Liver (tissue), 3 donors: Measurements from ENCODE around the gene ANKRD35.

Source experiments
- FOXA1 ChIP-seq: IDR thresholded peaks from 2 replicates; pipeline ENCODE4 v1.6.1; 2016; ENCODE audit warnings: antibody characterized with exemption
- GABPA ChIP-seq, 2 donors: IDR thresholded peaks in 1 of 2; conservative IDR thresholded peaks in 1 of 2; 2 replicates each; pipeline ENCODE4 v1.6.1; 2016; ENCODE audit warnings: antibody characterized with exemption in 2 of 2, mild to moderate bottlenecking in 1 of 2, moderate library complexity in 1 of 2
- JUND ChIP-seq, 2 donors: IDR thresholded peaks; 2 replicates each; pipeline ENCODE4 v1.6.1; 2016; ENCODE audit warnings: antibody characterized with exemption in 2 of 2
- RAD21 ChIP-seq, 2 donors: IDR thresholded peaks; 2 replicates each; pipeline ENCODE4 v1.6.1; 2016; ENCODE audit warnings: antibody characterized with exemption in 2 of 2, mild to moderate bottlenecking in 2 of 2
- SP1 ChIP-seq: IDR thresholded peaks from 2 replicates; pipeline ENCODE4 v1.6.1; 2018; ENCODE audit warnings: antibody characterized with exemption, mild to moderate bottlenecking
- TF ChIP-seq, protein P1 (sequence below): fragments of 150-350 bp; IDR thresholded peaks from 2 replicates; pipeline ENCODE4 v1.5.1; 2017; ENCODE audit warnings: improper control_type of control experiment, low read depth, low read length; ENCODE audit not compliant: missing input control
- TF ChIP-seq, protein P2 (sequence below): IDR thresholded peaks from 2 replicates; pipeline ENCODE4 v1.6.1; 2016; ENCODE audit warnings: antibody characterized with exemption
- donor health status: healthy.
- donor health status: healthy.

DNA sequence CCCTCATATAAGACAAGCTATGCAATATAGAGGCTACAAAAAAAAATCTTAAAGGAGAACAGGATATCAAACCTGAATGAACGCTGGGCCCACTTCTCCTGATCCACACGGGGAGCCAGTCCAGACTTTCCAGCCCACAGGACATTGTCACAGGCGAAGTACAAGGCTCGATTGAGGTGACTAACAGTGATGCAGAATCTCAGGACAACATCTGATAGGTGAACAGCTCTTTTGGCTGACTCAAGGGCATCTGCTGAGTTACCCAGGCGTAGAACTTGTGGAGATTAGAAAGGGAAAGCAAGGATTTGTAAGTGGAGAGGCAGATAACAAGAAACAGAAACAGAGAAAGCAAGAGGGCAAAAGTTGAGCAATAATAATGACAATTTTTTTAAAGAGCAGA lies 31.1 kb upstream of the ANKRD35 start:
- no peak for TF ChIP-seq GABPA (IDR thresholded peaks at IDR 0.05 in 1 of 2, conservative IDR thresholded peaks at IDR 0.05 in 1 of 2)
- no peak for TF ChIP-seq SP1
- TF ChIP-seq, protein P1, sequence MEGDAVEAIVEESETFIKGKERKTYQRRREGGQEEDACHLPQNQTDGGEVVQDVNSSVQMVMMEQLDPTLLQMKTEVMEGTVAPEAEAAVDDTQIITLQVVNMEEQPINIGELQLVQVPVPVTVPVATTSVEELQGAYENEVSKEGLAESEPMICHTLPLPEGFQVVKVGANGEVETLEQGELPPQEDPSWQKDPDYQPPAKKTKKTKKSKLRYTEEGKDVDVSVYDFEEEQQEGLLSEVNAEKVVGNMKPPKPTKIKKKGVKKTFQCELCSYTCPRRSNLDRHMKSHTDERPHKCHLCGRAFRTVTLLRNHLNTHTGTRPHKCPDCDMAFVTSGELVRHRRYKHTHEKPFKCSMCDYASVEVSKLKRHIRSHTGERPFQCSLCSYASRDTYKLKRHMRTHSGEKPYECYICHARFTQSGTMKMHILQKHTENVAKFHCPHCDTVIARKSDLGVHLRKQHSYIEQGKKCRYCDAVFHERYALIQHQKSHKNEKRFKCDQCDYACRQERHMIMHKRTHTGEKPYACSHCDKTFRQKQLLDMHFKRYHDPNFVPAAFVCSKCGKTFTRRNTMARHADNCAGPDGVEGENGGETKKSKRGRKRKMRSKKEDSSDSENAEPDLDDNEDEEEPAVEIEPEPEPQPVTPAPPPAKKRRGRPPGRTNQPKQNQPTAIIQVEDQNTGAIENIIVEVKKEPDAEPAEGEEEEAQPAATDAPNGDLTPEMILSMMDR, result no peak
- TF ChIP-seq RAD21 (IDR thresholded peaks at IDR 0.05), result no peak
- TF ChIP-seq JUND (IDR thresholded peaks at IDR 0.05), result no peak
- TF ChIP-seq, protein P2, sequence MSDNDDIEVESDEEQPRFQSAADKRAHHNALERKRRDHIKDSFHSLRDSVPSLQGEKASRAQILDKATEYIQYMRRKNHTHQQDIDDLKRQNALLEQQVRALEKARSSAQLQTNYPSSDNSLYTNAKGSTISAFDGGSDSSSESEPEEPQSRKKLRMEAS, result no peak
- TF ChIP-seq FOXA1, result no peak
